ENCODE data around the gene METTL3.
"Not testable (repeated sequence)": the region's sequence is repeated elsewhere in the genome, so short reads cannot be mapped to it uniquely, and the experiment has no call there.

METTL3 gene

DNA sequence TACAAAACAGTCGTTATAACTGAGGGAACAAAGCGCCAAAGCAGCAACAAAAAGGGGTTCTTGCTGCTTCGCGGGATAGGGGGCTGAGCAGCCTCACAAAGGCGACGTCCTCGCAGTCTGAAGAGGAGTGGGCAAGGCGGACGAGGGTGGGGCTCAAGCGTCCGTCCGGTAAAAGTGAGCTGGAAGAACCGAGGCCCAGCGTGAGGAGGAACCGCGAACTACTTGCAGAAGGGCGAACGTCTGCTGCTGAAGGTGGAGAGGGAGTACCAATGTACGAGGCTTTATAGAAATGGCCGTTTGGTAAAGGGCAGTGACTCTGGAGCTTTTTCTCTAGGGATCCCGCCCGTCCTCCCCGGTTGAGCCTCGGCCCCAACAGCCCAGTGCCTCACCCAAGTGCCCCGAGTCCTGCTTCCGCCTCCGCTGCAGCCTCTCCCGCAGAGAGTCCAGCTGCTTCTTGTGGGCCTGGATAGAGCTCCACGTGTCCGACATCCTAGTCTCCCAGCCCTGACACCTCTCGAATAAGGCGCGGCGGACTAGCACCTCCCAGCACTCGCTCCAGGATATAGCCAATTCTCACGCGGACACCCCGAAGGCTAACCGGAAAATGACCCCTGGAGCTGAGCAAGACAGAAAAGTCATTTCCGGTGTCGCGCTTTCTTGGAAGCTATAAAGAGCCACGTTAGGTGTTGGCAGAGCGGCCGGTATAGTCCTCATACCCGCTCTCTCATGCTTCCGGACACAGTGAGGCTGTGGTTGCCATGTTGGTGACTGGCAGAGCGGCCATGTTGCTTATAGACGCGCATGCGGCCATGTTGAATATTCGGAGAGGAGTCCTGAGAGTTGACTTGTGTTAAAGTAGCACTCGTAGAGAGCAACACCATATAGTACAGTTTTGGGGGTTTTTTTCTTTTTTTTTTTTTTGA is at the start of gene METTL3:
TSS of gene METTL3 (minus strand) at position 606 of the 923 bp plus-strand sequence. CDS start at position 489, 117 bp downstream.
- DNase-seq (ENCODE audit: low read depth in 2 of 2) = peak; percentile 80 to 87

DNA sequence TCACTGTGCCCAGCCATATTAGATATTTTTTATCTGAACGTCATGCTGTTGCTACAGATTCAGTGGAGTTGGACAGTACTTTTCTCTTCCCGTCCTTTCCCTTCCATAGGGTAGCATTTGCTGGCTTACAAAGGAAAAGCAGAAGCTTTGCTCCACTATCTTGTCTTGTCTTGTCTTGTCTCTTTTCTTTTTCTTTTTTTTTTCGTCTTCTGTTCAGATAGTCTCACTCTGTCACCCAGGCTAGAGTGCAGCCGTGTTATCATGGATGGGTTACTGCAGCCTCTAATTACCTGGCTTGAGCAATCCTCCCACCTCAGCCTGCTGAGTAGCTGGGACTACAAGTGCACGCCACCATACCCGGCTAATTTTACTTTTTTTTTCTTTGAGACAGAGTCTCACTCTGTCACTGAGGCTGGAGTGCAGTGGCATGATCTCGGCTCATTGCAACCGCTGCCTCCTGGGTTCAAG is 47.6 kb upstream of the METTL3 start:
- DNase-seq (ENCODE audit: low read depth in 2 of 2) = no peak

DNA sequence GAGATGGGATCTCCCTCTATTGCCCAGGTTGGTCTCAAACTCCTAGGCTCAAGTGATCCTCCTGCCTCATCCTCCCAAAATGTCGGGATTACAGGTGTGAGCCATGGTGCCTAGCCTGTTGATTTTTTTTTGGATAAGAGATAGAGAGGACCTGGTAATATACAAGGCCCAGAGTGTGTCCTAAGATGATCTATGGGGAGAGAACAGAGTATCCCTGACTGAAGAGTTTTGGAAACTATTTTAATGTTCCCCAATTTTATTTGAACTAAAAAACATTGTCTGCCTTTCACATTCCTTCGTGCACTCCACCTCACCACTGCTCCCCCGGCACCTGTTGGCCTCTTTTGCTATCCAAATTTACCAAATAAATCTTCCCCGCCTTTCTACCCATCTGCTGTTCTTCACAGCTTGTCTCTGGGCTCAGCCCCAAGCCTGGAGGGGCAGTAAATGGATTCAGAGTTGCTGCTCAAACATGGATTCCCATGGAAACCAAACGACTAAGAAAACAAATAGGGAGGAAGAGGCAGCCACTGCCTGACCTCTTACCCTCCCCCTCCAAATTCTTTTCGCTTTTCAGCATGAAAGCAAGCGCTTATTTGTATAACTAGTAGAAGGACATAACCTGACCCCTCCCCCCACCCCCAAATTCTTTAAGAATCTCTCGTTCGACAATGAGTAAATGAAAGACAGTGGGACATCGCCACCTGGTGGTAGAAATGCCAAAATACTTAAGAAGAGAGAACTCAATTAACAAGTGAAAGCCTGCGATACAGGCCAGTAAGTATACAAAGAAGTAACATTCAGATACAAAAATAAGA is 46.2 kb upstream of the METTL3 start:
- DNase-seq (ENCODE audit: low read depth in 2 of 2) = peak; percentile 50 to 75

DNA sequence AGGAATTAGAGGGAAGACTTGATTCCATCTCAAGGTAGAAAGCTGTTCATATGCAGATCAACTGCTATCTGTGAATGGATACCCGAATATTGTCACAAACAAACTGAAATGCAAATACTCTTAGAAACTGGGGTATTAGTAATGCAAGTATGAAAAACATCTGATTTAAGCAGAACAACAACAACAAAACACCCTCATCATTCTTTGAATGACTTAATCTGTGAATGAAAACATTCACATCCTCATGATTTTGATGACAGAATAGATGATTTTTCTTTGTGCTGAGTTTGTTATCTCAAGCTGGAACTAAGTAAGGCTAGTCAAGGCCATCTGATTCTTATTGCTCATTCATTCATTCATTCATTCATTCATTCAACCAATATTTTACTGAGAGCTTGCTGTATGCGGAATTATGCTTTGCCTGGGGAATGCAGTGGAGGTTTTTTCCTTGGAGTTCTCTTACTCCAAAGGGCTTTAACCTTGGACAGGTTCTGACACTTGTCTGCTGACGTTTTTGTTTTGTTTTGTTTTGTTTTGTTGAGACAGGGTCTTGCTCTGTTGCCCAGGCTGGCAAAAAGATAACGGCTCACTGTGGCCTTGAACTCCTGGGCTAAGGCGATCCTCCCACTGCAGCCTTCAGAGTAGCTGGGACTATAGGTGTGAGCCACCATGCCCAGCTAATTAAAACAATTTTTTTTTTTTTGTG is 45.4 kb upstream of the METTL3 start:
- DNase-seq (ENCODE audit: low read depth in 2 of 2) = no peak

DNA sequence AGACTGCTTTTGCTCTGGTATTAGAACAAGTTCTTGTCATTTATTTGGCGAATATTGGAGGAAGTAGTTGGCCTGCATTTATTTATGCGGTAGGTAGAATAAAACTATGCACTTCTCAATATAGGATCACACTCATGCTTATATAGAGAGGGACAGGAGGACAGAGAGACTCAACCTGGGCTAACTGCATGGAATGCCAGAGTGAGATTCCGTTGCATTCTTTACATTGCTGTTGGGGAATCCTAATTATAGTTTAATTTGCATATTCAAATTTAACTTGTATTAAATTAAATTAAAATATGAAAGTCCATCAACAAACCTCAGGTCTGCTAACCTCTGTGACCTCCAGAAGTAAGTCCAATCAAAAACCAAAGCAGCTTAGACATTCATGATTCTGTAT is 42.1 kb upstream of the METTL3 start:
- DNase-seq (ENCODE audit: low read depth in 2 of 2) = no peak

DNA sequence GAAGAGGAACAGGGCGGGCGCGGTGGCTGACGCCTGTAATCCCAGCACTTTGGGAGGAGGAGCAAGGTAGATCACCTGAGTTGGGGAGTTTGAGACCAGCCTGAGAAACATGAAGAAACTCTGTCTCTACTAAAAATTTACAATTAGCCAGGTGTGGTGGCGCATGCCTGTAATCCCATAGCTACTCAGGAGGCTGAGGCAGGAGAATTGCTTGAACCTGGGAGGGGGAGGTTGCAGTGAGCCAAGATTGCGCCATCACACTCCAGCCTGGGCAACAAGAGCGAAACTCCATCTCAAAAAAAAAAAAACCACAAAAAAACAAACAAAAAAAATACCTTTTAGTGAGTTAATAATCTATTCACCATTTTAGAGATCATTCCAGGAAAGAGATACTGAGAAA is 33.4 kb upstream of the METTL3 start:
- not testable (repeated sequence) for DNase-seq (ENCODE audit: low read depth in 2 of 2)

DNA sequence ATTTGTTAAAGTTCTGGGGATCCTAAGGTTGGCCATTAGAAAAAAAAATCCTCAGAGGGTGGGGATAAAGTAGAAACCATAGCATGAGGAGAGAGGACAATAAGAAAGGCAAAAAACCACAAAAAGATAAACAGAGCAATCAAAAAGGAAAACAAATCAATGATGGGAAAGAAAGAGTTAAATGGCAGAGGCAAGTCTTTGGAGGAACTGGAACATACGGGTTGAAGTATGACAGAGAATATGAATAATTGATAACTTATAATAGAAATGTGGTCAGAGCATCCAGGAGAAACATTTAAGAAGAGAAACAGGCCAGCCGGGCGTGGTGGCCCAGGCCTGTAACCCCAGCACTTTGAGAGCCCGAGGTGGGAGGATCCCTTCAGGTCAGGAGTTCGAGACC is 32.8 kb upstream of the METTL3 start:
- no peak for DNase-seq (ENCODE audit: low read depth in 2 of 2)

DNA sequence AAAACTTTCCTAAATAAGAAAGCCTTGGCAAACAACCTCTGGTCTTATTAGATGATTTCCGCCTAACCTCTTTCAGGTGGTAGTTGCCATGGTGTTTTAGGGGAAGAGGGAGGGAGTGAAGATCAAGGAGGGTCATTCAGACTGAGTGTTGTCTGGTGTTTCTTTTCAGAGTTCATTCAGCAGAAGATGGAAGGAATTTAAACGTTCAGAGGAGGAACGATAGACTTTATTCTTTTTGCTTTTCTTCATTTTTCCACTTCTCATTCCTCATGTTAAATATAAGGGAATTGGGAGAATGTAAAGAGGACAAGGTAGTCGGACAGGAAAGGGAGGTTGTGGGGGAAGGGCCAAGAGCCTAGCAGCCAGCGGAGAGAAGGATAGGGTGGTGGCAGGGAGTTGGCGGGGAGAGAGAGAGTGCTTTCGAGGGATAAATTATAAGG is 32.4 kb upstream of the METTL3 start:
- DNase-seq (ENCODE audit: low read depth in 2 of 2) = no peak

DNA sequence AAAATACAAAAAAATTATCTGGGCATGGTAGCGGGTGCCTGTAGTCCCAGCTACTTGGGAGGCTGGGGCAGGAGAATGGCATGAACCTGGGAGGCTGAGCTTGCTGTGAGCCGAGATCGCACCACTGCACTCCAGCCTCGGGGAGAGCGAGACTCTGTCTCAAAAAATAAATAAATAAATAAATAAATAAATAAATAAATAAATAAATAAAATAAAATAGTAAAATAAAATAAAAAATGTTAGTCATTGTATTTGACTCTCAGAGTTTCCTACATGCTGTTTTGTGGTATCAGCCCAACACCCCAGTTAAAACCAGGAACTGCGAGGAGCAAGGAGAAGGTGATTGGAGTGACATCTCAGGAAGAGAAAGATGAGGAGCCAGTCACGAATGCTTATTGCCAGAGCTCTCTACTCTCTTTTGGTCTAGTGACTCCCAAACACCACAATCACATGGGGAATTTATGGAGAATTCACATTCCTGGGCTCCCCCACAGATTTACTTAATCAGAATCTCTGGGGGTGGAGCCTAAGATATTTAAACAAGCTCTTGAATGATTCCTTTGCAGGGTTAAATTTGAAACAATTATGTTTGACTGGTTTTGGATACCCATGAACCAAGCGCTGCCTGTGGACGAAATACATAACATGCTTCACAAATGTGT is 30.4 kb upstream of the METTL3 start:
- DNase-seq (ENCODE audit: low read depth in 2 of 2) = no peak

DNA sequence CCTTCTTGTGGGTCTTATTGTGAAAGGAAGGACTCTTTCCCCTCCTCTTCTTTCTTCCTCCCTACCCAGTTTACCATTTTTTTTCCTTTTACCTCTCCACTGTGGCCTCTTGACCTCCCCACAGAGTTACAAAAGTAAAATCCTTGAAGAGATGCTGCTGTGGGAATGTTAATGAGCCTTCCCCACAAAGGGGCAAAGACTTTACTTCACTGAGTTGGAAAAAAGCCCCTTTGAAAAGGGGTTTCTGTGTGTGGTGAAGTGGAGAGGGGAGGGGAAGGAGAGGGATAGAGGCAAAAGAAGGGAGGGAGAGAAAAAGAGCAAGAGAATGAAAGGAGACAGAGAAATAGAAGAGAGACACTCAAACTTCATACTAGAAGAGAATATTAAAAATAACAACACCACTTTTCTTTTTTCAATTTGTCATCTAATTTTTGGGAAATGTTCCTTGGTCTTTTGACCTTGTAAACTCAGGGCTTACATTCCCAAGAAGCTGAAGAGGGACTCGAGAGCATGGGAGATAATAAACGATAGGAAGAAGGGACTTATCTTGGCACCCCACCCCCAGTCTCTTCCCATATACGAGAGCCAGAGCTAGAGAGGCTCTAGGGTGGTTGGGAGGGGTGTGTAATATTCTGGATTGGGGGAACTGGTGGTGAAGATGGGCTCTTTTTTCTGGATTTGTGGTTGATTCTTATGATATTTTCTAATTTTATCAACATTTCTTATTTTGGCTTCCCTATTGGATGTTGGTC is 28.2 kb upstream of the METTL3 start:
- DNase-seq (ENCODE audit: low read depth in 2 of 2) = no peak

DNA sequence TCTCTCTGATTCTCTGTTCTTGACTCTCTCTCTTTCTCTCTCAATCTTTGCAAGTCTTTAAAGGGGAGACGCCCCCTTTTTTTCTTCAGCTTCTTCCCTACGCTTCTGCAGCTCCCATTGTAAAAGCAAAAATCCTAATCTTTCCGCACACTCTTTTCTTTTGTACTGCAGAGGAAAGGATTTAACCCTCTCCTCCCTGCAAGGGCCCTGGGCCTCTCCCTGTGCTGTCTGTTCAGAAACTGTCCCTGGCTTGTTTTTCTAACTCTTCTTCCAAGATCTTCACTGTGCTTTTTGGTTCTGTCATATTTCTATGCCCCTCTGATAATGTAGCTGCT is 25.9 kb upstream of the METTL3 start:
- no peak for DNase-seq (ENCODE audit: low read depth in 2 of 2)

DNA sequence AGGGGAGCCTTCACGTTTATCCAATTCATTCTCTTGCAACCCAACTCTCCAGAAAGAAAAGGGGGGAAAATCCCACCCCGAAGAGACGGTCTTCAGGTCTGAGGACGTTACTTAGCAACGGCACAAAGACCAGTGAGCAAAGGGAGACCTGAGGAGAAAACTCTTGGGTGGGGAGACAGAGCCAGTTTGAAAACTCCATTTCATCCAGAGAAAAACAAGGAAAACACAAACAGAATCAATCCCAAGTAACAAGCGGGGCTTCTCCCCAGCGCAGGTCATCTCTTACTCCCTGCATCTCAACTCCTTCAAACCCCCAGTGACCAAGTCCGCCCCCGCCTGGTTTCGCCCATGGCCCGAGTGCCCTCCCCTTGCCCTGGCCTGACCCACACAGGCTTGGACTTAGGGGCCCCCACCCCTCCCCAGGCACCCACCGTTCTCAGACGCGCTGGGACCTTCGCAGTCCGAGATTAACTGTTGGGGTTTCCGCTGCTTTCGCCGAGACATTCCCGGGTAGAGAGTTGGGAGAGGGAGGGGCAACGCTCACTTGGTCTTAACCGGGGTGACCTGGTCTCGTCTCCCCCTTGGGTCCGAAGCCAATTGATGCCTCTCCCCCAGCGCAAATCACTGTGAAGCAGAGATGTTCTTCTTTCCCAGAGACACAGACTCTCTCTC is 25.4 kb upstream of the METTL3 start:
- DNase-seq (ENCODE audit: low read depth in 2 of 2) = no peak

DNA sequence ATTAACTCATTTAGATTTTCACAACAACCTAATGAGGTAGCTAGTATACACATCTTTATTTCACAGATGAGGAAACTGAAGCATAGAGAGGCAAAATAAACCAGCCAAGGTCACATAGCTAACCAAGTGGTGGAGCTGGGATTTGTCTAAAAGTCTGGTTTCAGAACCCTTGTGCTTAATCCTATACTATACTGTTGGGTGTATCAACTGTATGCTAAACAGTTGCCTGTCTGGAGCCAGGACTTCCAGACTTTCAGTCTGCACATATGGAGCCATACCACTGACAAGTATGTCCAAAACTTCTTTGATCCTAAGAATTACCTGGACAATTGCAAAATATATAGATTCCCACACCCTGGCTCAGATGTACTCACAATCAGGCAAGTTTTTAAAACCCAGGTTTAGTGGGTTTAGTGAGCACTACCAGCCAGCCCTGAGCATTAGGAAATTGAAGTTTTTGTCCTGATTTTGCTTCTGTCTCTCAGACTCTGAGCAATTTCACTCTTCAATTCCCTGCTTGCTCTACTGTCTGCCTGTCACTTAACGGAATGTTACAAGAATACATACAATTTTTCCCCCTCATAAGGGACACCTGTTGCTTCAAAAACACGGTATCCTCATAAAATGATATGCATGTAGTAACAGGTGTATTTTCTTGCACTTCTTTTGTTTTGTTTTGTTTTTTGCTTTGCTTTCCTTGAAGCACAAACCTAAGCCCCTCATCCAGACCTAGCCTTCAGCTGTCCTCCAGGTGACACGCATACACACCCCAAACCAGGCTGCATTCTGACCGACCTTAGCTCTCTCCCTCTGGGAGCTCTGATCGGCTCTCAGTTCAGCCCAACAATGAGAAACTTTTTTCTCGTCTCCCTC is 24.6 kb upstream of the METTL3 start:
- DNase-seq (ENCODE audit: low read depth in 2 of 2) = no peak

DNA sequence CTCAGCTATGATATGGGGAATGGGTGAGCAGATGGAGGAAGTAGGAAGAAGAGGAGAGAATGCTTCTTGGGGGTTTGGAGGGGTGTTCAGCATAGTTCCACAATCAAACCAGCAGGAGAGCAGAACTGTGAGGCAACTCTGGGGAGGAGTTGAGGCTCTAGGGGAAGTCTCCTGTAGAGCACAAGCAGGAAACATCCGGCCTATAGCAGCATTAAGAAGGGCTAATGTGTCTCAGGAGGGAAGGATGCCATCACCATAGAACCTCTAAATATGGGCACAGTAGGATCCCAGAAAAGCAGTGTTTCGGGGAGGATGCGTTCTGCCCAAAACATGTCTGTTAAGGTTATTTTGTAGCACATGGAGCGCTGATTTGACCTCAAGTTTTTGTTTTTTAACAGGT is 23.4 kb upstream of the METTL3 start:
- DNase-seq (ENCODE audit: low read depth in 2 of 2) = no peak

DNA sequence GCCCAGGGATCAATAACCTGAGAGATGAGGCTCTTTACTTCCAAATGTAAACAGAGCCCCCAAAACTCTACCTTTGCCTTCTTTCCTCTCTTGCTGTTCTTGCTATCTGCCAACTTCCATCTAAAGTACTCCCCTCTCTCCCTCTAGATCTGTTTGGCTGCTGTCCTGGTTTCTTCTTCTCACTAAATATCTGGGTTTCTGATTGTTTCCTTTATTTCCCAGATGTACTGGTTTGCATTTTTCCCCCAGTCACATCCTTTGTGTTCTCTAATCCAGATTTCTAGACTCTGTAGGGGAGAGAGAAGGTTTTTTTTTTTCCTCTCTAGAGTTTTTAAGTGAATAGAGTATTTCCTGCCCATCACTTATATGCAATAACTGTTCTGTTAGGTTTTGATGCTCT is 22.2 kb upstream of the METTL3 start:
- DNase-seq (ENCODE audit: low read depth in 2 of 2) = no peak

DNA sequence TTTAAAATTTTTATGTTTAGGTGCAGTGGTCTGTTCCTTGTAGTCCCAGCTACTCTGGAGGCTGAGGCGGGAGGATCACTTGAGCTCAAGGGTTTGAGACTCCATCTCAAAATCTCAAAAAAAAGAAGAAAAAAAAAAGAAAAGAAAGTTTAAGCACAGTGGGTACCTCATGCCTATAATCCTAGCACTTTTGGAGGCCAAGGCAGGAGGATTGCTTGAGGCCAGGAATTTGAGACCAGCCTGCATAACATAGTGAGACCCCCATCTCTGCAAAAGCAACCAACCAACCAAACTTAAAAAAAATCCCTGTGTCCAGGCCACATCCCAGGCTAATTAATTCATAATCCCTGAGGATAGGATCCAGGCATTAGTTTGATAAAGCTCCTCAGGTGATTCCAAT is 18.4 kb upstream of the METTL3 start:
- no peak for DNase-seq (ENCODE audit: low read depth in 2 of 2)

DNA sequence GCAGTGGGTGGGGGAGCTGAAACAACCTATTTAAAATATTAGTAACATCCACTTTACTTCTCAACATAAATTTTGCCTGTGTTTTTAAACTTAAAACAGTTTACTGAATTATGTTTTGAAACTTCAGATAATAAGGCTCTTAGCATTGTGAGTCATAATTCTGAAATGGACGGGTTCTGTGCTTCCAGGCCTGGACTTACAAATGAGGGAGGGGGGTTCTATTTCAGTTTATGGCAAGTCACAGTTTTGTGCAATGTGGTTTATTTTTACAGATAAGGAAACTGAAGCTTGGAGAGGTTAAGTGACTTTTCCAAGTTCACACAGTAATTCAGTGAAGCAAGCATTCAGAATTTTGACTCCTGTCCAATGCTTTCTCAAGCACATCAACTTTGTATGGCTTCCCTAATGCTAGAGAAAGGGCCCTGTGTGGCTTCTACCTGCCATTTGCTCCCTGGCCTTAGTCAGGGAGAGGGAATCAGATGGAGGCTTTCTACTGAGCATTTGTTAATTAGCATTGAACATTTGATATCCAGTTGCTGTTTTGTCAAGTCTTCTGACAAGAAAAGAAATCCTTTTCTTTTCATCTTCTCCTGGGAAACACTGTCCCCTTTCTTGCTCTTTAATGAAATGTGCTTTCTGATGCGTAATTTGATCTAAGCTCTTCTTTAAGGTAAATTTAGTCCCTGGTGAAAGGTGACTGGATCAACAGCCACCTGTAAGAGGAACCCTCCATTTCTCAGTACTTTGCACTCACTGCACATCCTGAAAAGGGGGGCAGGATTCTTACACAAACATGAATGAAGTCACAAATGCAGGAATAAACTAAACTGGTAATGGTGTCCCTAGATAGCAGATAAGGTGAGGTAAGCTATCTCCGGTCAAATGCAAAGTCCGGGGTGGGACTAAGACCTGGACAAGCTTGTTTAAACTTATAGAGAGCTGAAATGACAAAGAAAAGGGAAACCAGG is 17.5 kb upstream of the METTL3 start:
- DNase-seq (ENCODE audit: low read depth in 2 of 2) = no peak

DNA sequence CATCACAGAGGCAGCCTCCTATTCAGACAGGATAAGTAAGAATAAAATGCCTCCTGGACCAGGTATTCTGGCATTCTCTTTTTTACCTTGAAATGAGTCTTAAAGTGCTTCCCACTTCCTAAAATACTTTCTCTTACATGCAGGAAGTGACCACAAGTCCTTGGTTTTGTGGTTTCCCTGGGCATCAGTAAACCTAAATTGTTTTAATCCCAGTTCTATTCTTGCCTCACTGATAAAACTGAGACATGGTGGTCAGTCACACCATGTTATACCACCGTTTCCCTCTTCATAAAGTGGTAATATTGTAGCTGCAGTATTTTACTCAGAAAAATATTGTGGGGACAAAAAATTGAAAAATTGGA is 16.2 kb upstream of the METTL3 start:
- no peak for DNase-seq (ENCODE audit: low read depth in 2 of 2)
